GM12873 (cell line): ENCODE measurements around the gene BCLAF1.

ENCODE experiments used
- TF ChIP-seq, protein P1 (sequence below): IDR thresholded peaks from 2 replicates; pipeline ENCODE4 v1.5.1; 2012; ENCODE audit warnings: low read depth, mild to moderate bottlenecking, moderate library complexity, low read length, control low read depth; ENCODE audit not compliant: insufficient read depth; ENCODE audit errors: missing control alignments

Gene BCLAF1

DNA sequence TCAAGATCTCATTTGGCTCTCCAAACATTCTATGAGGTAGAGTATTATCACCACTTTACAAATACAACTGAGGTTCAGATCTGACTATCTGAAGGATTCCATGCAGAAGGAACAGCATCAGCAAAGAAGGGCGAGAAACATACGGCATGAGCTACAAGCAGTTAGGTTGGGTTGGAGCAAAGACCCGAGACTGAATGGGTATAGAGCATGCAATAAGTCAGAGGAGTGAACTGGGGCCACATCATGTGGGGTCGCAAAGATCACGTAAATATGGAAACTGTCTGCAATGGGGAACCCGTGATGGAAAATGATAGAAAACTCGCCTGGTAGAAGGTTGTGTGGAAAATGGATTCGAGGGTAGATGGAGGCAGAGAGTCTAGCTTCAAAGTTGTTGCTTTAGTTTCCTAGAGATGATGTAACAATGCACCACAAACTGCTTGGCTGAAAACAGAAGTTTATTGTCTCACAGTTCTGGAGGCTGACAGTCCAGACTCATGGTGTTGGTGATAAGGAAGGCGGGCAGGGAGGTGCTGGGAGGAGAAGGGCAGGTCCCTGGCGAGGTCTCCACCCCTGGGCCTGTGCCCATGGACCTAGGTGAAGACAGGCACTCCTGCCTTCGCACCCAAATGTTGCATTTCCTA lies 44.3 kb upstream of the BCLAF1 start:
- TF ChIP-seq, protein P1, sequence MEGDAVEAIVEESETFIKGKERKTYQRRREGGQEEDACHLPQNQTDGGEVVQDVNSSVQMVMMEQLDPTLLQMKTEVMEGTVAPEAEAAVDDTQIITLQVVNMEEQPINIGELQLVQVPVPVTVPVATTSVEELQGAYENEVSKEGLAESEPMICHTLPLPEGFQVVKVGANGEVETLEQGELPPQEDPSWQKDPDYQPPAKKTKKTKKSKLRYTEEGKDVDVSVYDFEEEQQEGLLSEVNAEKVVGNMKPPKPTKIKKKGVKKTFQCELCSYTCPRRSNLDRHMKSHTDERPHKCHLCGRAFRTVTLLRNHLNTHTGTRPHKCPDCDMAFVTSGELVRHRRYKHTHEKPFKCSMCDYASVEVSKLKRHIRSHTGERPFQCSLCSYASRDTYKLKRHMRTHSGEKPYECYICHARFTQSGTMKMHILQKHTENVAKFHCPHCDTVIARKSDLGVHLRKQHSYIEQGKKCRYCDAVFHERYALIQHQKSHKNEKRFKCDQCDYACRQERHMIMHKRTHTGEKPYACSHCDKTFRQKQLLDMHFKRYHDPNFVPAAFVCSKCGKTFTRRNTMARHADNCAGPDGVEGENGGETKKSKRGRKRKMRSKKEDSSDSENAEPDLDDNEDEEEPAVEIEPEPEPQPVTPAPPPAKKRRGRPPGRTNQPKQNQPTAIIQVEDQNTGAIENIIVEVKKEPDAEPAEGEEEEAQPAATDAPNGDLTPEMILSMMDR = no peak

DNA sequence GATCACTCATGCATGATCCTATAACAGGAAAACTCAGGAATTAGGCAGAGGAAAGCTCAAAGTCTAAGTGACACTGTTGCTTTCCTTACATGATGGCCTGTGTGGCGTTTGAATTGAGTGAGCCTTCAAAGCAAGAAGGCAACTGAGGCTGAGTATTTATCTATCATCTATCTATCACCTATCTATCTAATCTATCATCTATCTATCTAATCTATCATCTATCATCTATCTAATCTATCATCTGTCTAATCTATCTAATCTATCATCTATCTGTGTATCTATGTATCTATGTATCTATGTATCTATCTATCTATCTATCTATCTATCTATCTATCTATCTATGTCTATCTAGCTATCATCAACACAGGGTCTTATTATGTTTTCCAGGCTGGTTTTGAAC lies 41.8 kb upstream of the BCLAF1 start:
- TF ChIP-seq, protein P1 = no peak

DNA sequence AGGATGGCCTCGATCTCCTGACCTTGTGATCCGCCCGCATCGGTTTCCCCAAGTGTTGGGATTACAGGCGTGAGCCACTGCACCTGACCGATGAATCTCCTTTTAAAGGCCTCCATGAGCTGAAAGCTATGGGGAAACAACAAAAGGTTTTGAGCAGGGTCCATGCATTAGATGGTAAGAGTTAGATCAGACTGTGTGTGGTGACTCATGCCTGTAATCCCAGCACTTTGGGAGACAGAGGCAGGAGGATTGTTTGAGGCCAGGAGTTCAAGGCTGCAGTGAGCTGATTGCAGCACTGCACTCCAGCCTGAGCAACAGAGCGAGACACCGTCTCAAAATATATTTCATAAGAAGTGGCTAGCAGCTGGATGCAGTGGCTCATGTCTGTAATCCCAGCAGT lies 41.0 kb upstream of the BCLAF1 start:
- TF ChIP-seq, protein P1 = no peak

DNA sequence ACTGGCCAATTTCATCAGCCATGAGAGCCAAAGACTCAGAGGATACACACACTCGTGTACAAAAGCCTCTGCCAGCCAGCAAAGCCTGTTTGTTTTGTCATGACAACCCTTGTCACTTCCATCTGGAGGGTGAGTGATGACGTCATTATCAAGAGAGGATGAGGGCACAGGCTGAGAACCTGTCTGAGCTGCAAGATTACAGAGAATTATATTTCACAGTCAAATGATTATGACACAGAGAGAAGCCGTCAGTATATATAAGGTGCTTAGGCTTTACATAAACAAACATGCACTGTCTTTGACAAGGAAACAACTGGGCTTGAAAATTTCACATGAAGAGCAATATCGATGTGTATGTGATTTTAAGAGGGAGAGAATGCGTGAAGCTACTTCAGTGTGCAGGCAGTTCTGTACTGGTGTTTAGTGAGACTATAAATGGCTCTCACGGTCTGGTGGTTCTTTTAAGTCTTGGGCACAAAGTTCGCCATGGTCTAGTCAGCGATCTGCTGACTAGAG lies 36.5 kb upstream of the BCLAF1 start:
- TF ChIP-seq, protein P1 = no peak

DNA sequence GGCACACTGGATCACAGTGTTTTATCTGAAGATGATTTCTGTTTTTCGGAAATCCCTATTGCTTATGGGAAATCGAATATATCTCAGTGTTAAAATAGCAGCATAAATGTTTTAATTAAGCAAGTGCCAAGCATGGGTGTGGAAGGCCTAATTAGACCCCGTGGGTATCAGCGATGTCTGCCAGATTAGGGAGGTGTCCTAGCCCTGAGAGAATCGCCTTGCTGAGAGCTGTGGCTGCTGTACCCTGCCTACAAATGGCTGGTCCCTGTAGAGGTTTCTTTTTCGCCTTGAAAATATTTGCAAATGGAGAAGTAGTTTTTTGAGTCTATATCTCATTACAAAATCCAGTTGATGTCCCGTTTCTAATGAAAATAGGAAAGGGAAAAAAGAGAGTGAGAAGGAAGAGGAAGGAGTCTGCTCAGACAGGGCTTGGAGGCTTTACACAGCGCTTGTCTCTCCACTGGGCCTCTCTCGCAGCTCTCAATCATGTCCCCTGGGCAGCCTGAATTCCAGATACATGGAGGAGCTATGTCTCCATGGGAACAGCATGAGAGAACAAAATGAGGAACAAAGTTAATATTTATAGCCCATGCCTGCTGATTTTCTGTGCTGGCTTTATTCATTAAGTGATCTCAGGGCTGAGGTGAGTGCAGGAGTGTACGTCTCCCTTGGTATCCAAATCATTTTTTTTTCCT lies 35.2 kb upstream of the BCLAF1 start:
- TF ChIP-seq, protein P1 = no peak

DNA sequence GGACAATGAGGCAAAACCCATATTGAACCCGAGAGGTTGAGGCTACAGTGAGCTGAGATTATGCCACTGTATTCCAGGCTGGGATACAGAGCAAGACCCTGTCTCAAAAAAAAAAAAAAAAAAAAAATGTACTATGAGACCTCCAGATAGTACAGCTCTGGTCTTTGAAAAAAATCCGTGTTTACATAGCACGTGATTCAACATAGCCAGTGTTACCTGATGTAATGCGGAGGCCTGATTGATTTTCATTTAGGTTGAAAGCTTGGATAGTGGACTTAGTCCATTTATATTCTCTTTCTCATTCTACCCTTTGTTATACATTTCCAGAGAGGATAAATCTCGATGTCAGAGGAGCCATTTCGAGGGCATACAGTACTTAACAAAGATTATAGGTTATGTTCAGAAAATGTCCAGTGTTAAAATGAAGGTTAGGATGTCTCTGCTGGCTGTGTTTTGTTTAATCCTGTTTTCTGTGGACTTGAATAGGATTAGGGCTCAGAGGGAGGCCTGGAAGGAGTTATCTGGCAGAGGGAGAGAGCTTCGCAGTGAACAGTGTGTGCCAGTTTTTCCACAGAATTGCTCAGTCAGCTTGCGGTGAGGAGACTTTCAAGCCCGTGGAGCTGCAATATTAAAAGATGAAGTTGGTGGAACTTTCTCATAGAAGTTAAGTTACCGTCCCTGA lies 33.9 kb upstream of the BCLAF1 start:
- TF ChIP-seq, protein P1 = no peak

DNA sequence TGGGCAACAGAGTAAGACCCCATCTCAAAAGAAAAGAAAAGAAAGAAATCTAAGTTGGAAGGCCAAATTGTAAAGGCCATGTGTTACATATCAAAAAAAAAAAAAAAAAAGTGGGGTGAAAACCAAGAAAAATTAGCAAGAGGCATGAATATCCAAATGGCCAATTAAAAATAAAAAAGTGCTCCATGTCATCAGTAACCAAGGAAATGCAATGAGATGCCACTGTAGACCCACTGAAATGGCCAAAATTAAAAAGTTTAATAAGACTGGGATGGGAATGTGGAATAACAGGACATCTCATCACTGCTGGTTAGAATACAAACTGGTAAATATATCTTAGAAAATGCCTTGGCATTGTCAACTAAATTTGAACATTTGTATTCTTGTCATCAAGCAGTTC lies 30.1 kb upstream of the BCLAF1 start:
- TF ChIP-seq, protein P1 = no peak
